Esophagus squamous epithelium (tissue), 4 donors: ENCODE results near the gene BBS9.

Source experiments
- CTCF ChIP-seq, 6 experiments: fragments of 450-650 bp in 4 of 6; fragments of 200-600 bp in 2 of 6; sonication (generic) in 2 of 6; IDR thresholded peaks; one replicate each; pipeline ENCODE4 v1.5.1; 2016 to 2019; ENCODE audit warnings: antibody characterized with exemption in 6 of 6, mild to moderate bottlenecking in 4 of 6, moderate library complexity in 4 of 6
- POLR2A ChIP-seq, 4 donors: fragments of 450-650 bp; IDR thresholded peaks; one replicate each; pipeline ENCODE4 v1.6.1; 2017; ENCODE audit warnings: antibody characterized with exemption in 4 of 4, mild to moderate bottlenecking in 4 of 4, moderate library complexity in 3 of 4

- TF ChIP-seq CTCF (IDR thresholded peaks at IDR 0.05) (no peak), POLR2A (IDR thresholded peaks at IDR 0.05) (no peak)
Observed at GRCh38 chr7:33186192-33186591, 56.8 kb downstream of the BBS9 start.
